Activated naive CD4-positive, alpha-beta T cell treated with anti-CD3 and anti-CD28 coated beads, Interleukin-2, amount 50 U/mL, for 24 hours (primary cell): ENCODE measurements around the gene HRH3.

ENCODE experiments used
- H3K27ac Mint-ChIP-seq: one replicate; pipeline ENCODE4 v1.8.0; 2021; ENCODE audit warnings: mild to moderate bottlenecking, mixed read lengths
- H3K27me3 Mint-ChIP-seq: one replicate; pipeline ENCODE4 v1.8.0; 2021; ENCODE audit warnings: mixed read lengths
- H3K36me3 Mint-ChIP-seq: one replicate; pipeline ENCODE4 v1.8.0; 2021; ENCODE audit warnings: mixed read lengths
- H3K4me1 Mint-ChIP-seq: one replicate; pipeline ENCODE4 v1.8.0; 2021; ENCODE audit warnings: mixed read lengths
- H3K4me3 Mint-ChIP-seq: one replicate; pipeline ENCODE4 v1.8.0; 2021; ENCODE audit warnings: mild to moderate bottlenecking, mixed read lengths
- H3K9me3 Mint-ChIP-seq: one replicate; pipeline ENCODE4 v1.8.0; 2021; ENCODE audit warnings: mixed read lengths

HRH3 gene

DNA sequence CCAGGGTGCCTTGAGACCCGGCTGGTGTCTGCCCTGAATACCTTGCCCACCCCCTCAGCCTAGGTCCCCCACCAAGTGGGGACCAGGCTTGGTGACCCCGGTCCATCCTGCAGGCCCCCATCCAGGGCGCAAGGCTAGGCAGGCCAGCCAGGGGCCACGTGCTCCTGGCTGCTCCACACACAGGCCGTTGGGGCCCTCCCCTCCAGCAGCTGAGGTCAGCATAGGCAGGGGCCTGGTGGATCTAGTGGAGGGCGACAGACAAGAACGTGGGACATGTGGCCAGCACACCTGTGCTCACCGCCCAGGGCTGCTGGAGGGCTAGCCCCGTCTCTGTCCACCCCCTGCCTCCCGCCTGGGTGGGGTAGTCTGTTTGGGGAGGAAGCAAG is 7.5 kb upstream of the HRH3 start:
- peaks cover 9% of the 10 kb centered on the region for H3K27me3 Mint-ChIP-seq
- no peaks in the 10 kb centered on the region for H3K36me3 Mint-ChIP-seq
- no peaks in the 10 kb centered on the region for H3K9me3 Mint-ChIP-seq
- H3K27ac Mint-ChIP-seq, result no peak overlapping the region
- H3K4me1 Mint-ChIP-seq, result no peaks in the 10 kb centered on the region
- no peak overlapping the region for H3K4me3 Mint-ChIP-seq

DNA sequence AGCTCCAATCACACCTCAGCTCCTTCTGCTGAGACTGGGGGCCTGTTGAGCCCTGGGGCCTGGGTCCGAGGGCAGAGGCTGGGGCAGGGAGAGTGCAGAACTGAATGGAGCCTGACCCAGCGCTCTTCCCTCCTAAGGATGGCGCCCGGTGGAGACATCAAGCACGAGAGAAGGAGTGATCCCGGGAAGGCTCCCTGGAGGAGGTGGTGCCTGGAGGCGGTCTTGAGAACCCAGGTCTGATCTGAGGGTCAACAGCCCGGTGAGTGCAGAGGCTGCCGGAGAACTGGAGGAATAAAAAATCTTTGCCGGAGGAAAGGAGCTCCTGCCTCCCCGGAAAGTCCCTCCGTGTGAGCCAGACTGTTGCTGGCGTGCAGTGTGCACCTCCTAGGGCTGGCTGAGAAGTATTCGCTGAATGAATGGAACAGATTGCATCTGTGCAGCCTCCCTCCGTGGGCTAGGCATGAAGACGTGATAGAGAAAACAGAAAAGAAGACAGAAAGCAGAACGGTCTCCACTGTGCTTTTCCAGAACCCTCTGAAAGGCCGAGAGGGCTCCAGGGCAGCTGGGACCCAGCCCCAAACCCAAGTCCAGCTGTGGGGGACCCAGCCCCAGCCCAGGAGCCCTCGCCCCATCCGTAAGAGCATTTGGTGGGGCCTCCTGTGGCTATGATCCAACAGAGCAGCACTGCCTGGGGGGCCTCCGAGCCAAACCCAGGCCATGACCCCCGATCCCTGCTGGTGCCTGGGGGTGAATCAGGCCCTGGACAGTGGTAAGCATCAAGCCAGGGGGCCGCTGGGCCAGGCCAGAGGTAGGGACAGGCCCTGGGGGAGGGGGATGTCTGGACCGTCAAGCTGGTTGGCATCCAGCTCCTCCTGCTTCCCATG is 6.9 kb upstream of the HRH3 start:
- Mint-ChIP-seq H3K9me3 (no peaks in the 10 kb centered on the region), H3K4me3 (no peak overlapping the region), H3K27me3 (peaks cover 9% of the 10 kb centered on the region), H3K27ac (peak overlapping the region; percentile 90), H3K36me3 (no peaks in the 10 kb centered on the region), H3K4me1 (no peaks in the 10 kb centered on the region)

DNA sequence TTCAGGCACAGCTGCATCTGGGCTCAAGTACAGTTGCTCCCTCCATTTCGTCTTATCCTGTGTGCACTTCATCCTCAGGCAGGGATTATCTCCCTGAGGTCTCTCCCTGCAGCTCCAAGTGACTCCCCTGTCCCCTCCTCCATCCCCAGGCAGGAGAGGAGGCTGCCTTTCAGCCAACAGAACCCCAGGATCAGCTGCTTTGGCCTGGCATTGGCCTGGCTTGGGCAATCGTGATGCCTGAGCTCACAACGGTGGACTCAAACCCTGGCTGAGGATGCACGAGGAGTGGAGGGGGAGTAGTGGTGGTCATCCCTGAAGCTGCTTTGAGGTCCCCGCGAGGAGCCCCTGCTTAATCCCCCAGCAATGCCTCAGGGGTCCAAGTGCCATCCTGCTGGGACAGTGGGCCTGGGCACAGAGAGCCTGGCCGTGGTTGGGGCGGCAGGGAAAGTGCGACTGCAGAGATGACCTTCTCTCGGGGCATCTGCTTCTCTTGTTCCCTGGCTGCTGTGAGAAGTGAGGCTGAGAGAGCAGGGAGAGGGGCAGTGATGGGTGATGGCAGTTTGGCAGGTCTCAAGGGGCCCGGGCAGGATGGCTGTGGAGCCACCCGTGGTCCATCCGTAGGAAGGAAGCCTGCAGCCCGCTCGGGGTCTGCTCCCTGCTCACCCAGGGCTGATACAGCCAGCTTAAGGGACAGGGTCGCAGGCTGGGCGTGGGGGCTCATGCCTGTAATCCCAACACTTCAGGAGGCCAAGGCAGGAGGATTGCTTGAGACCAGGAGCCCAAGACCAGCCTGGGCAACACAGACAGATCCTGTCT is 6.0 kb upstream of the HRH3 start:
- no peaks in the 10 kb centered on the region for H3K4me1 Mint-ChIP-seq
- no peak overlapping the region for H3K27ac Mint-ChIP-seq
- H3K36me3 Mint-ChIP-seq, result no peaks in the 10 kb centered on the region
- H3K27me3 Mint-ChIP-seq, result peaks cover 10% of the 10 kb centered on the region
- H3K9me3 Mint-ChIP-seq, result no peaks in the 10 kb centered on the region
- no peak overlapping the region for H3K4me3 Mint-ChIP-seq

DNA sequence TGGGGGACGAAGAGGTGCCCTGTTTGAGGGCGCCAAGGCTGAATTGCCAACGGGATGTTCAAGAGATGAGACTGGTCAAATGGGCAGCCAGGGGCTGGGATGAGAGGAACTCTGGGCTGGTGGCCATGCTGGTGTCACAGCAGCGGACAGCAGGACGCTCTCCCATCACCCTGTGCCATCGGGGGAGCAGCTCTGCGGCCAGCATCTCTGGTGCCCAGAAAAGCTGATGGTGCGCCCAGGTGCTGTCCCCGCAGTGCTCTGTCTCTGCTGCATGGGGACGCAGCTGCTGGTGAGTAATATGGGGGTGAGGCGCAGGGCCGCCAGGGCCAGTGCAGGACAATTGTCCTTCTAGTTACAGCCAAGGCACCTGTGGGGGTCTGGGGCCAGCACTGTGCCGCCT is 4.9 kb upstream of the HRH3 start:
- H3K27ac Mint-ChIP-seq, result no peak overlapping the region
- no peak overlapping the region for H3K4me3 Mint-ChIP-seq
- H3K9me3 Mint-ChIP-seq, result no peaks in the 10 kb centered on the region
- H3K27me3 Mint-ChIP-seq, result peaks cover 12% of the 10 kb centered on the region
- no peaks in the 10 kb centered on the region for H3K36me3 Mint-ChIP-seq
- H3K4me1 Mint-ChIP-seq, result no peaks in the 10 kb centered on the region

DNA sequence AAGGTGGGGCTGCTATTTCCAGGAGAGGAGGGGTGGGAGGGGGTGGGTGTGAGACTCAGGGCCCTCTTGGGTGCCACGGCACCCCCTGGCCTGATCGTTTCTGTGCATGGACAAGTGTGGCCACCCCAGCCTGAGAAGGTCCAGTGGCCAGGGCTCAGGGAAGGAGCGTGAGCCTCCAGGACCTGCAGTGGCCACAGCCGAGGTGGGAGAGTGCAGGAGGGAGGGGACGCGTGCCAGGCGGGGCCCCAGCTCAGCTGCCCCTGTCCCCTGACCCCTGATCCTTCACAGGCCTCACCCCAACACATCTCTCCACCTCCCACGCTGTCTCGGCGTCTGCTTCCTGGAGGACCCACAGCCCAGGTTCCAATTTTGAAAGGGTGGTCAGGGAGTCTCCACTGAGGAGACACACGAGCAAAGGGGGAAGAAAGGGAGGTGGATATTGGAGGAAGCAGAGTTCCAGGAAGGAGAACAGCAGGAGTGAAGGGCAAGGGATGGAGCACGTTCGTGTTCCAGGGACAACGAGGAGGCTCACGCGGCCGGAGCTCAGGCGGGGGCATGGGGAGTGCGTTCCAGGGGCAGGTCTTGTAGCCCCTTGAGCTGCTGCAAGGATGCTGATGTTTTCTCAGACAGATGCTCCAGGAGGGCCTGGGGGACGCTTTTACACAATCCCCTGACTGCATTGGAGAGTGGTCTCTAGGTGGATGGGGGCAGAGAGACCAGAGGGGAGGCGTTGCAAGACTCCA is 4.2 kb upstream of the HRH3 start:
- H3K4me3 Mint-ChIP-seq, result no peak overlapping the region
- no peak overlapping the region for H3K27ac Mint-ChIP-seq
- peaks cover 12% of the 10 kb centered on the region for H3K27me3 Mint-ChIP-seq
- no peaks in the 10 kb centered on the region for H3K4me1 Mint-ChIP-seq
- H3K36me3 Mint-ChIP-seq, result no peaks in the 10 kb centered on the region
- H3K9me3 Mint-ChIP-seq, result no peaks in the 10 kb centered on the region

DNA sequence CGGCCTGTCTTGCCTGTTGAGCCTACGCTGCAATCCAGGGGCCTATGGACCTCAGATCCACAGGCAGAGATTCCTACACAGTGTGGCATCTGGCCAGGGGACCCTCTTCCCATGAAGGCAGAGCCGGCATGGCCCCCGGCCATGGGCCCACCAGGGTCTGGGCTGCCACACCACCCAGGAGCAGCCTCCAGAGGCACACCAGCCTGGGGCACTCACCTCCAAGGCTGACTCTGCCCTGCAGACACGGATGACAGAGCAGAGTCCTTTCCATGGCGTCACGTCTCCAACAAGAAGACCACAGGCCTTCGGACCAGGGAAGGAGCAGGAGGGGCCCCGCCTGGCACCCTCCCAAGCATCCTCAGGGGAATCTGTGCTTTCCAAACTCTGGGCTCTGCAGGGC is 3.5 kb upstream of the HRH3 start:
- H3K36me3 Mint-ChIP-seq, result no peaks in the 10 kb centered on the region
- H3K4me3 Mint-ChIP-seq, result no peak overlapping the region
- H3K9me3 Mint-ChIP-seq, result no peaks in the 10 kb centered on the region
- H3K27ac Mint-ChIP-seq, result no peak overlapping the region
- H3K4me1 Mint-ChIP-seq, result no peaks in the 10 kb centered on the region
- H3K27me3 Mint-ChIP-seq, result peaks cover 17% of the 10 kb centered on the region

DNA sequence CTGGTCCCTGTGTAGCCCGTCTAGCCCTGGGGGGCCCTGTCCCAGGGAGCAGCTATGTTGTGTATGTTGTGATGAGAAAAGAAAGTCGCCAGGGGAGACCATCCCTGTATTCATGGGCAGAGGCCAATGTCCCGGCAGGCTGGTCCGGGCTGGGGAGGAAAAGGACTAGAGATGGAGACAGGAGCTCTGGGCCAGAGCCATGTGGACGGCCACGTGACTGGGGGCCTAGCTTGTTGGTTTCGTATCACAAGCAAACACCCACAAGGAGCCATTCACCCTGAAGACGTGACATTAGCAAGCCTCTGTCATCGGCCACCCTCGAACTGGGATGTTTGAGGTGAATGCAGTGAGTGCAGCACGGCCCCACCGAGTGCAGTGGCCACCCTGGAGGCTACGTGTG is 2.9 kb upstream of the HRH3 start:
- Mint-ChIP-seq H3K36me3 (no peaks in the 10 kb centered on the region), H3K4me1 (no peaks in the 10 kb centered on the region), H3K4me3 (no peak overlapping the region), H3K27me3 (peaks cover 19% of the 10 kb centered on the region), H3K27ac (peak overlapping the region; percentile 47), H3K9me3 (no peaks in the 10 kb centered on the region)

DNA sequence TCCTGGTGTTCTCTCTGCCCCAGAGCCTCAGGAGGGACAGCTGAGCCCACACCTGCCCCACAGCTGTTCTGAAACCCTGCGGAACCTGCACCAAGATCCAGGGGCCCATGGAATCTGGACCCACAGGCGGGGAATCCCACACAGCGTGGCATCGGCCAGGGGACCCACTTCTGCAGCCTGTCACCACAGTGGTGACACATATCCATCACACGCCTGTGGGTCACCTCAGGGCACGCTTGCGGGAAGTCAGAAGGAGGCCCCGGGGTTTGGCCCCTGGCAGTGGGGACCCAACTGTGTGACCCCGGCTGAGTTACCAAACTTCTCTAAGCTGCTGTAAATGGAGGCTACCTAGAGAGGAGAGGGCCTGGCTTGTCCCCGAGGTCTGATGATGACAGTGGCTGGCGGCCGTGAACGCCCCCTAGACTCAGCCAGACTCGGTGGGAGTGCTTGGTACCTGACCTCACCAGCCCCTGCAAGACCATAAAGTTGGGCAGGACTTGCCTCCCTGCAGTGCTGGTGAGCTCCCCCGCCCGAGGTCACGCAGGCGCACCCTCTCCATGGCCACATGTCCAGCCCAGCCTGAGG is 2.3 kb upstream of the HRH3 start:
- Mint-ChIP-seq H3K36me3 (no peaks in the 10 kb centered on the region), H3K4me3 (no peak overlapping the region), H3K27me3 (peaks cover 20% of the 10 kb centered on the region), H3K4me1 (no peaks in the 10 kb centered on the region), H3K9me3 (no peaks in the 10 kb centered on the region), H3K27ac (no peak overlapping the region)

DNA sequence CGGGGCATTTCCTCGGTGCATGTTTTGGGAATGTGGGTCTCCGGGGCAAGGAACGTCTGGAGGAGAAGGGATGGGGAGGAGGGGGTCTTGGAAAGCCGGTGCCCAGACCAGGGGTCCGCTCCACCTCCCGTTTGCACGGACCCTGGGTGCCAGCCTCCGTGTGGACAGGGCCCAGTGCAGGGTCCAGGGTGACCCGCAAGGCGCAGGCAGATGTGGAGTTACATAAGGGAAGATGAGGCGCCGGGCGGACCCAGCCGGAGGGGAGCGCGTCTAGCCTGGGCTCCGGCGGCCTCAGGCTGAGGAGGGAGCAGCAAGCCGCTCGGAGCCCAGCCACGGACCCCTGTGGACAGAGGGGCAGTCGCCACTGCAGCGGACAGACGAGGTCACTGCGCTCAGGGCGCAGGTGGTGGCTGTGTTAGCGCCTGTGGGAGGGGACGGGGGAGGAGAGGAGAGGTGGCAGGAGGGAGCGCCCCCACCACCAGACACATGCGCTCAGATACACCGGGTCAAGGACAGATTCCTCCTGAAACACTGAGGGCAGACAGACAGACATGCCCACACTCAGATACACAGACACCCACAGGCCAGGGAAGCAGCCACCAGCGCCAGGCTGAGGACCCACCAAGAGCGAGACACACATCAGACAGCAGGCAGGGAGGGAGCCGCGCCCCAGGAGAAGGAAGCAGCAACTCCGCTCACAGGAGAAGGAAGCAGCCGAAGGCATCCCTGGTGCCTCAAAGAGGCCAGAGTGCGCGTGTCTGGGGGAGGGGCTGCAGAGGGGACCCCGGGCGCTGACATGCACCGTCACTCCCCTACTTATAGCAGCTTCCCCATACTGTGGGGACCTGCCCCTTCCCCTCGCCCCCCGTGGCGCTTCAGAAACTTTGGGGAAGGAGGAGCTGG is 839 bp upstream of the HRH3 start:
- H3K27ac Mint-ChIP-seq, result no peak overlapping the region
- no peaks in the 10 kb centered on the region for H3K9me3 Mint-ChIP-seq
- no peak overlapping the region for H3K4me3 Mint-ChIP-seq
- H3K36me3 Mint-ChIP-seq, result no peaks in the 10 kb centered on the region
- no peaks in the 10 kb centered on the region for H3K4me1 Mint-ChIP-seq
- peaks cover 18% of the 10 kb centered on the region for H3K27me3 Mint-ChIP-seq

DNA sequence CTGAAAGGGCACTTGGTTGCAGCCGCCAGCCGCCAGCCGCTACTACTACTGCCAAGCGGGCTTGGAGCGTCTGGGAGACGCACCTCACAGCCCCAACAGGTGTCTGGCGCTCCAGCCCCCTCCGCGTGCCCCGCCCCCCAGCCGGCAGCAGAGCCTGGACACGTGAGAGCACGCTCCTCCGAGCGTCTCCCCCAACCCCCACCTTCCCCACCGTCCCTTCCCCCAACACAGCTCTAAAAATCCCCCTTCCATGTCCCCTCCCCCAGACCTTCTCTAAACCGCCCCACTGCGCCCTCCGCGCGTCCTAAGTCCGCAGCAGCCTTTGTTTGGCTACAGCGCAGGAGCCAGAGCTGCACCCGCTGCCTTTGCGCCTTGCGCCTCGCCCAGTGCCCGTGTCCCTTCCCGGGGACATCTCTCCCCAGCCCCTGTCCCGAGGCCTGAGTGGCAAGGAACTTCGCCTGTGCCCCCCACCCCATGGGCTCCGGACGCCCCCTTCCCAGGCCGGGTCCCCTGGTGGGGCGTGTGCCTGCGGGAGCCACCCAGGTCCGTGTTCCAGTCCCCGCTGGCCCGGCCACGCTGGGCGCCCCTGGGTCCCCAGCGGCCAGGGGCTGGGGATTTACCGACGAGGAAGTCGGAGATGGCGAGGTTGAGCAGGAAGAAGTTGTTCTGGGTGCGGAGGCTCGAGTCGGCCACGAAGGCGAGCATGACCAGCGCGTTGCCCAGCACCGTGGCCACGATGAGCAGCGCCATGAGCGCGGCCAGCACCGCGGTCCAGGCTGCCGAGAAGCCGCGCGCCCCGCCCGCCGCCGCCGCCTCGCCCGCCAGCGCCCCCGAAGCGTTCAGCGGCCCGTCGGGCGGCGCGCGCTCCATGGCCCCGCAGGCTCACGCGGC is 732 bp downstream of the HRH3 start:
- Mint-ChIP-seq H3K27ac (no peak overlapping the region), H3K36me3 (no peaks in the 10 kb centered on the region), H3K9me3 (no peaks in the 10 kb centered on the region), H3K4me3 (peak overlapping the region; percentile 59), H3K27me3 (peaks cover 14% of the 10 kb centered on the region), H3K4me1 (no peaks in the 10 kb centered on the region)

DNA sequence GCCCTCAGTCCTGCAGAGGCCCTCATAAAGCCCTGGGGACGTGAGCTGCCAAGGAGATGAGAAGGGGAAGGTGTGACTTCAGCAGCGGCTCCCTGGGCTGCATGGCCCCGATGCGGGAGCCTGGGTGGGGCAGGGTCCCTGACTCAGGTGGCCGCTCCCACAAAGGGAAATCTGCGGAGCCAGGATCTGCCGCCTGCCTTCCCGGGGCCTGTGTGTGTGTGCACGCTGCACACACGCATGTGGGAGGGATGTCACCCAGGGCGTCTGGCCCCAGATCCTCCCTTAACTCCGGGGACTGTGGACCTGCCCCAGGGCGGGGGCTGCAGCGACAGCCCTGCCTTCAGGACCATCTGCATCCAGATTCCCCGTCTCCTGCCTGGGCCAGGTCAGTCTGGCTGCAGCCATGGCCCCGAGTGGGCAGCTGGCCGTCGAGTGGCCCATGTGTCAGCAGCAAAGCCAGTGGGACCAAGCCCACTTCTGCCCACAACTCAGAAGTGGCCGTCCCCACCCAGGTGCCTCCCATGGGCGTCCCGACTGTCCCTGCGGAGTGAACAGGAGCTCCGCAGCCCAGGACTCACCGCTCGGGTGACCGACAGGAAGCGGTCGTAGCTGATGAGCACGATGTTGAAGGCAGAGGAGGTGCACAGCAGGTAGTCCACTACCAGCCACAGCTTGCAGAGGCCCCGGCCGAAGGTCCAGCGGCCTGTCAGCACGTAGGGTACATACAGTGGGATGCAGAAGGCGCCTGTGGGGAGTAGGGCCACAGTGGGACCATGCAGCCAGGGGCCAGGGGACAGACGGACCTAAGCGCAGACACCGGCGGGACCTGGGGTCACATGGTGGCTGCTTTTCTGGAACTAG is 1.9 kb downstream of the HRH3 start:
- Mint-ChIP-seq H3K27me3 (peaks cover 15% of the 10 kb centered on the region), H3K36me3 (no peaks in the 10 kb centered on the region), H3K4me1 (no peaks in the 10 kb centered on the region), H3K9me3 (no peaks in the 10 kb centered on the region), H3K27ac (no peak overlapping the region), H3K4me3 (no peak overlapping the region)

DNA sequence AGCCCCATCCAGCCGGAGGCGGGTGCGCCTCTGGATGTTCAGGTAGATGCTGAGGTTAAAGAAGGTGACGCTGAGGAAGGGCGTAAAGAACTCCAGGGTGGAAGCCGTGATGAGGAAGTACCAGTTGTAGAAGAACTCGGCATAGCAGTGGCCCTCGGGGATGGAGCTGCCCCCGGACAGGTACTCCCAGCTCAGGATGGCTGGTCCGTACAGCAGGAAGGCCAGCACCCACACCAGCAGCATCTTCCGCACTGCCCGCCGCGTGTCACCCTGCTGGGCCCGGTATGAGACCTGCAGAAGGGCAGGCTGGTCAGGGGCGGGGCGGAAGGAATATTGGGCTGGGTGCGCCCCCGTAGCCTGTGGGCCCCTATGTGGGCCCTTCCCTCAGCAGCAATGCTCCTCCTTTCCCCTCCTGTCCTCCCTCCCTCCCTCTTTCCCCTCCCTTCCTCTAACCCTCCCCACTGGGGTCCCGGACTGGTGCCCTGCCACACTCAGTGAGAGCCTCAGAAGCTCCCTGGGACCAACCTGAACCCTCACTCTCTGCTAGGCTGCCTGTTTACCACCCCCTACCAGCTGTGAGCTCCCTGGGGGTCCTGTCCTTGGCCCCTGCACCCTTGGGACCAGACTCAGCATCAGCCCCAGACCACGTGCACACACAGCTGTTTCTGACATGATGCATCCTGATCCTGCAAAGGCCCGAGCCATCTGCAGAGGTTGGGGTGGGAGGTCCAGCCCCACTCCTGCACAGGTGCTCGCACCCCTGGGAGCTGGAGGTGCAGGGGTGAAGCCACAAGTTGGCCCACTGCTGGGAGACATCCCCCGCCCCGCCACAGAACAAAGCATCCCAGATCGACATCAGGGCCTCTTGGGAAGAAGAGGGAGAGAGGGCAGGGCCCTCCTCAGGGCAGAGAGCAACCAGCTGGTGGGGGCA is 3.2 kb downstream of the HRH3 start:
- no peak overlapping the region for H3K27ac Mint-ChIP-seq
- no peaks in the 10 kb centered on the region for H3K36me3 Mint-ChIP-seq
- no peak overlapping the region for H3K4me3 Mint-ChIP-seq
- H3K9me3 Mint-ChIP-seq, result no peaks in the 10 kb centered on the region
- H3K27me3 Mint-ChIP-seq, result peaks cover 18% of the 10 kb centered on the region
- H3K4me1 Mint-ChIP-seq, result no peaks in the 10 kb centered on the region
